ENCODE measurements around the gene DPY19L1. TPM values are rescaled to one million over a fixed set of nuclear protein-coding genes. Genes with fewer than 3 reads are reported as not detected.
"Not testable (repeated sequence)": the region's sequence is repeated elsewhere in the genome, so short reads cannot be mapped to it uniquely, and the experiment has no call there.

DPY19L1 gene
- total and polyA plus RNA-seq, 8 donors, result 2.0 to 28.7 (median 5.0) TPM

DNA sequence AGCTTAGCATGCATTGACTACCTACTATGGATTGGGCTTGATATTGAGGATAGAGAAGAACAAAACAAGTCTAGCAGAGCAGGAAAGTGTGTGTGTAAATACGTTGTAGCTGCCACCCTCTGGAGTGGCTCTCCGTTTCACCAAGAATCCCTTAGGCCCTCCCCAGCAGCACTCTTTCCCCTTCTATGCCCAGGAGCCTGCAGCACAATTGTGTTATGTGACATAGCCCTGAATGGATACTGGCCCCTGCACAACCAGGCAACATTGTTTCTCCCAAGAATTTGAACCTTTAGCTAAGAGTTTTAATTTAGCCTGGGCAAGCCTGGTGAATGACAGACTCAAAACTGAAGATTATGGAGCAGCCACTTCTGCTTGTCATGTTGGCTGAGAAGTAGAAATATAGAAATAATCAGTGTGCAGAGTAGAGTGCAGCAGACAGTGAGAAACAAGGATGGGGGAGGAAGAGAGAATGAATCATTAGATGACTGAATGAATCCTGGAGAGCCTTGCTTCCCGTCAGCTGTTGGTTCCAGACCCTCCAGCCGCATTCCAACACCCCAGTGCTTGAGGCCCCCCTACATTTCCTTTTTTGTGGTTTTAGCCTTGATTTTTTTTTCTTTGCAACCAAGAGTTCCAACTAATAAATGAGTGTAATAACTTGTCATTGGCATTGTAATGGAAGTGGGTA lies 16.3 kb upstream of the DPY19L1 start:
- H3K27ac ChIP-seq; H3K4me1 ChIP-seq; intact Hi-C loops (cut with DNase I; ENCODE audit: low total_unique reads); H3K4me3 ChIP-seq; DNase-seq; H3K36me3 ChIP-seq; H3K27me3 ChIP-seq; H3K9me3 ChIP-seq: not testable (repeated sequence)
- WGBS, 5 donors, result 58 to 79% (median 64%) methylated on average over 4 of the region's 4 CpGs

GRCh38 chr7:35048390-35048789 lies 11.1 kb upstream of the DPY19L1 start:
- 95 to 99% (median 98%) methylated on average over 2 of the region's 2 CpGs for WGBS, 5 donors
- H3K36me3 ChIP-seq; H3K4me1 ChIP-seq; intact Hi-C loops (cut with DNase I; ENCODE audit: low total_unique reads); H3K9me3 ChIP-seq; H3K27me3 ChIP-seq; H3K4me3 ChIP-seq; H3K27ac ChIP-seq; DNase-seq: not testable (repeated sequence)

DNA sequence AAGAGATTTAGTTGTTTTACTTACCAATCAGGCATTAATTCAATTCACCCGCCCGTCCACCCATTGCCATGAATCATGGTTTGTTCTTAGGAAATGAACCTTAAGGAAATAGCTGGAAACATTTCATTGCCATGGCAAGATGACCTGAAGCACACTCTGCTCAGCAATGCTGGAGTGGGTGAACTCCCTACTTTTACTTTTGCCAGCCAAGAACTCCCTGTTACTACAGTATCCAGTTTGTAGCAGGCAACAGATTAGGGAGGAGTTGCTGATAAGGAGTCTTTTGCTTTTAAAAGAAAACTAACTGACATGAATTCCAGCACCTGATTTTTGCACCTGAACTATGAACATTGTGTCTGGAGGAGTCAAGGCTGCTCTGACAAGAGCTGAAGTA lies 10.6 kb upstream of the DPY19L1 start:
- DNase-seq, result peak in 1 of 2 donors; percentile 37
- intact Hi-C loops (cut with DNase I; ENCODE audit: low total_unique reads); H3K27ac ChIP-seq: not testable (repeated sequence)

DNA sequence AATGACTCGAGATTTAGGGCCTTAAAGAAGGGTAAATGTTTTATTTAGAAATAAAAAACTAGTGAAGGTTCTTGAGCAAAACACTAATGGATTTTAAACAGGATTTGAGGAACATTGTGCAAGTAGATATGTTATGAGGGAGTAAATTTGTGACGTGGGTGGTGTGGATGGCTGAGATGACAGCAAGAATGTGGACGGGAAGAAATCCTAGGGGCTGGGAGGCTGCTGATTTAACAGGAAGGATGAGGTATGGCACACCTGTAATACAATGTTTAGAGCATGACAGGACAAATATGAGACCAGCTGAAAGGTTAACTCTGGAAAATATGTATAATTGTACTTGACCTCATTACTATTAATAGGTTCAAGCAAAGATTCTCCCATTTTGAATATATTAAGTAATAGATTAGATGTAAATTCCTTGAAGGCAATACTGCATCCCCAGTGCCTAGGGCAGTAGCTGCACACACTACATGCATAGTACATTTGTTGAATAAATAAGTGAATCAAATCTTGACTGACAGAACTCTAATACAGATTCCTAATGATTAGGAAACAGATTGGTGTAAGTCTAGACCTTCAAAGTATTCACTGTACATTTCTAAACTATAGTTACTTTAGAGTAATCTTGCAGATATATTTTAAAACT lies 10.1 kb upstream of the DPY19L1 start:
- H3K36me3 ChIP-seq; H3K4me1 ChIP-seq; H3K9me3 ChIP-seq; intact Hi-C loops (cut with DNase I; ENCODE audit: low total_unique reads); H3K27ac ChIP-seq; H3K27me3 ChIP-seq; DNase-seq; H3K4me3 ChIP-seq: not testable (repeated sequence)
- WGBS, 5 donors, result 74 to 82% (median 76%) methylated on average over 3 of the region's 3 CpGs

More for the DNA sequence above, 10.6 kb upstream of the DPY19L1 start:
- H3K4me1 ChIP-seq, H3K4me3 ChIP-seq, H3K36me3 ChIP-seq, H3K9me3 ChIP-seq, H3K27me3 ChIP-seq: not testable (repeated sequence)
- WGBS, 5 donors, result 31 to 66% (median 38%) methylated on average over 2 of the region's 2 CpGs

- not testable (repeated sequence) for H3K4me1 ChIP-seq
- WGBS, 5 donors, result 83 to 92% (median 88%) methylated on average over 2 of the region's 2 CpGs
These were observed 6.0 kb upstream of the DPY19L1 start for GRCh38 chr7:35043301-35043700.

GRCh38 chr7:35040906-35041305 lies 3.6 kb upstream of the DPY19L1 start:
- H3K36me3 ChIP-seq, result no peaks in the 10 kb centered on the region
- no peak for DNase-seq
- peaks cover 10 to 14% (median 13%) of the 10 kb centered on the region in 4 donors for H3K4me1 ChIP-seq
- TF ChIP-seq, protein P1, sequence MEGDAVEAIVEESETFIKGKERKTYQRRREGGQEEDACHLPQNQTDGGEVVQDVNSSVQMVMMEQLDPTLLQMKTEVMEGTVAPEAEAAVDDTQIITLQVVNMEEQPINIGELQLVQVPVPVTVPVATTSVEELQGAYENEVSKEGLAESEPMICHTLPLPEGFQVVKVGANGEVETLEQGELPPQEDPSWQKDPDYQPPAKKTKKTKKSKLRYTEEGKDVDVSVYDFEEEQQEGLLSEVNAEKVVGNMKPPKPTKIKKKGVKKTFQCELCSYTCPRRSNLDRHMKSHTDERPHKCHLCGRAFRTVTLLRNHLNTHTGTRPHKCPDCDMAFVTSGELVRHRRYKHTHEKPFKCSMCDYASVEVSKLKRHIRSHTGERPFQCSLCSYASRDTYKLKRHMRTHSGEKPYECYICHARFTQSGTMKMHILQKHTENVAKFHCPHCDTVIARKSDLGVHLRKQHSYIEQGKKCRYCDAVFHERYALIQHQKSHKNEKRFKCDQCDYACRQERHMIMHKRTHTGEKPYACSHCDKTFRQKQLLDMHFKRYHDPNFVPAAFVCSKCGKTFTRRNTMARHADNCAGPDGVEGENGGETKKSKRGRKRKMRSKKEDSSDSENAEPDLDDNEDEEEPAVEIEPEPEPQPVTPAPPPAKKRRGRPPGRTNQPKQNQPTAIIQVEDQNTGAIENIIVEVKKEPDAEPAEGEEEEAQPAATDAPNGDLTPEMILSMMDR (IDR thresholded peaks at IDR 0.05), result no peak
- no peak for TF ChIP-seq EP300 (IDR thresholded peaks at IDR 0.05)
- TF ChIP-seq POLR2A (IDR thresholded peaks at IDR 0.05), result no peak
- TF ChIP-seq POLR2AphosphoS5 (IDR thresholded peaks at IDR 0.05), result no peak
- no peak overlapping the region for H3K4me3 ChIP-seq
- intact Hi-C loops (cut with DNase I; ENCODE audit: low total_unique reads), result no loop called here
- H3K27ac ChIP-seq, result no peak overlapping the region
- H3K27me3 ChIP-seq, result no peaks in the 10 kb centered on the region
- H3K9me3 ChIP-seq, result no peaks in the 10 kb centered on the region

More at GRCh38 chr7:35043301-35043700, 6.0 kb upstream of the DPY19L1 start:
- H3K4me3 ChIP-seq; H3K9me3 ChIP-seq; DNase-seq; H3K27ac ChIP-seq; H3K27me3 ChIP-seq; H3K36me3 ChIP-seq; intact Hi-C loops (cut with DNase I; ENCODE audit: low total_unique reads): not testable (repeated sequence)

DNA sequence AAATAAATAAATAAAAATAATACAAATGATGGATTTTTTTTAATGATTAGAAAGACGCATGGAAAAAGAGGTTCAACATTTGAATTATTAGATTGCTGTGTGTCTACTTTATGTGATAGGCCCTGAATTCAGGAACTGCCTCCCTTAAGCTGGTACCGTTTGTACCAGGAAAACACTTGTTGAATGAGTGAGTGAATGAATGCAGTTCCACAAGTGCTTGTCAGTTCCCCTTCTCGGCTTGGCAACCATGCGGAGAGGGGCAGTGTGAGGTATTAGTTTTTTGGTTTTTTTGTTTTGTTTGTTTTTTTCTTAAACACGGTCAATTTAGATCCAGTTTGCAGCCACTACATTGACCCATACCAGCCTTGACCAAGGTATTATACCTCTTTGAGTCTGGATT lies 2.1 kb upstream of the DPY19L1 start:
- no peak for TF ChIP-seq POLR2A (IDR thresholded peaks at IDR 0.05)
- TF ChIP-seq, protein P1 (IDR thresholded peaks at IDR 0.05), result no peak
- Histone ChIP-seq H3K9me3 (no peaks in the 10 kb centered on the region), H3K4me1 (peaks cover 16 to 26% (median 20%) of the 10 kb centered on the region in 4 donors), H3K36me3 (no peaks in the 10 kb centered on the region), H3K27ac (no peak overlapping the region), H3K27me3 (no peaks in the 10 kb centered on the region), H3K4me3 (no peak overlapping the region)
- WGBS, 5 donors, result 93 to 96% (median 94%) methylated on average over 5 of the region's 5 CpGs
- no peak for DNase-seq
- intact Hi-C loops (cut with DNase I; ENCODE audit: low total_unique reads), result no loop called here
